Ascending aorta (tissue), 2 donors: ENCODE measurements around the gene SPON1. TPM values are rescaled to one million over a fixed set of nuclear protein-coding genes. Genes with fewer than 3 reads are reported as not detected.
"Not testable (repeated sequence)": the region's sequence is repeated elsewhere in the genome, so short reads cannot be mapped to it uniquely, and the experiment has no call there.

Experiments
- DNase-seq, 2 donors: peaks; one replicate each; pipeline ENCODE4 v3.0.0-alpha.2; 2019; ENCODE audit warnings: low spot score in 2 of 2
- H3K27ac ChIP-seq, 2 donors: fragments of 200-600 bp; sonication (generic); one replicate each; pipeline ENCODE4 v1.5.1; 2016 to 2017; ENCODE audit warnings: mild to moderate bottlenecking in 1 of 2
- H3K27me3 ChIP-seq: fragments of 200-600 bp; sonication (generic); one replicate; pipeline ENCODE4 v1.5.1; 2017
- H3K36me3 ChIP-seq, 2 donors: fragments of 200-600 bp; sonication (generic); one replicate each; pipeline ENCODE4 v1.5.1; 2016
- H3K4me1 ChIP-seq, 2 donors: fragments of 200-600 bp; sonication (generic); one replicate each; pipeline ENCODE4 v1.5.1; 2016 to 2017; ENCODE audit warnings: mild to moderate bottlenecking in 1 of 2
- H3K4me3 ChIP-seq, 2 donors: fragments of 200-600 bp; sonication (generic); one replicate each; pipeline ENCODE4 v1.5.1; 2016 to 2017; ENCODE audit warnings: mild to moderate bottlenecking in 1 of 2
- H3K9me3 ChIP-seq, 2 donors: fragments of 200-600 bp; sonication (generic); one replicate each; pipeline ENCODE4 v1.5.1; 2016
- CTCF ChIP-seq, 3 experiments: fragments of 200-600 bp in 2 of 3; fragments of 450-650 bp in 1 of 3; sonication (generic) in 2 of 3; IDR thresholded peaks; one replicate each; pipeline ENCODE4 v1.5.1; 2016 to 2019; ENCODE audit warnings: antibody characterized with exemption in 3 of 3, mild to moderate bottlenecking in 1 of 3, moderate library complexity in 1 of 3
- intact Hi-C: fragments of 100-400 bp; cut with DNase I; formaldehyde crosslinking; loops from one replicate; pipeline ENCODE4 v1.15.1; 2023
- total RNA-seq: library from RNA; depleted of rRNA; stranded (reverse); fragments of >200 nt; gene quantifications from one replicate; pipeline ENCODE4 v1.1.0, GENCODE V29; 2016

The SPON1 gene
- total RNA-seq, 1 donor from 2014 or later = 37.8 TPM

GRCh38 chr11:13929395-13929891 lies 33.1 kb upstream of the SPON1 start:
- DNase-seq = no peak
- intact Hi-C loops = no loop called here
- no peaks in the 10 kb centered on the region for H3K36me3 ChIP-seq

GRCh38 chr11:13931356-13931755 lies 31.2 kb upstream of the SPON1 start:
- TF ChIP-seq CTCF (IDR thresholded peaks at IDR 0.05) = no peak
- Histone ChIP-seq H3K27me3 (no peaks in the 10 kb centered on the region), H3K9me3 (no peaks in the 10 kb centered on the region), H3K36me3 (no peaks in the 10 kb centered on the region), H3K27ac (no peak overlapping the region), H3K4me3 (no peak overlapping the region), H3K4me1 (no peaks in the 10 kb centered on the region)
- intact Hi-C loops = no loop called here
- no peak for DNase-seq

More at GRCh38 chr11:13929395-13929891, 33.1 kb upstream of the SPON1 start:
- H3K27me3 ChIP-seq = no peaks in the 10 kb centered on the region
- no peak for TF ChIP-seq CTCF (IDR thresholded peaks at IDR 0.05)
- H3K27ac ChIP-seq = no peak overlapping the region
- no peaks in the 10 kb centered on the region for H3K9me3 ChIP-seq
- H3K4me3 ChIP-seq = no peak overlapping the region
- H3K4me1 ChIP-seq = no peaks in the 10 kb centered on the region

GRCh38 chr11:13937154-13937553 lies 25.4 kb upstream of the SPON1 start:
- DNase-seq, intact Hi-C loops: not testable (repeated sequence)

GRCh38 chr11:13938829-13939228 lies 23.7 kb upstream of the SPON1 start:
- H3K9me3 ChIP-seq, H3K4me3 ChIP-seq, DNase-seq, H3K27me3 ChIP-seq, H3K4me1 ChIP-seq, H3K27ac ChIP-seq, H3K36me3 ChIP-seq, intact Hi-C loops: not testable (repeated sequence)

More at GRCh38 chr11:13937154-13937553, 25.4 kb upstream of the SPON1 start:
- H3K36me3 ChIP-seq, H3K9me3 ChIP-seq, H3K4me3 ChIP-seq, H3K4me1 ChIP-seq, H3K27ac ChIP-seq, H3K27me3 ChIP-seq: not testable (repeated sequence)

- no peak overlapping the region for H3K27ac ChIP-seq
- no peak for DNase-seq
- no peaks in the 10 kb centered on the region for H3K9me3 ChIP-seq
- H3K27me3 ChIP-seq = no peaks in the 10 kb centered on the region
- no peak overlapping the region for H3K4me3 ChIP-seq
- intact Hi-C loops = no loop called here
- TF ChIP-seq CTCF (IDR thresholded peaks at IDR 0.05) = no peak
- H3K36me3 ChIP-seq = no peaks in the 10 kb centered on the region
- H3K4me1 ChIP-seq = no peaks in the 10 kb centered on the region
Measured at GRCh38 chr11:13939961-13940906, 22.3 kb upstream of the SPON1 start.

GRCh38 chr11:13940907-13941256 lies 21.6 kb upstream of the SPON1 start:
- H3K4me1 ChIP-seq = no peaks in the 10 kb centered on the region
- H3K36me3 ChIP-seq = no peaks in the 10 kb centered on the region
- no peak for TF ChIP-seq CTCF (IDR thresholded peaks at IDR 0.05)
- H3K27ac ChIP-seq = no peak overlapping the region
- no peak overlapping the region for H3K4me3 ChIP-seq
- intact Hi-C loops = no loop called here
- no peaks in the 10 kb centered on the region for H3K9me3 ChIP-seq
- DNase-seq = no peak
- H3K27me3 ChIP-seq = no peaks in the 10 kb centered on the region
